GM21723 (cell line): ENCODE measurements around the gene DHX57.
"Not testable (repeated sequence)": the region's sequence is repeated elsewhere in the genome, so short reads cannot be mapped to it uniquely, and the experiment has no call there.

Experiments
- ATAC-seq: cut with Tn5 transposase; IDR thresholded peaks from one replicate; pipeline ENCODE4 v1.9.1; 2021; ENCODE audit warnings: mild to moderate bottlenecking, moderate library complexity; ENCODE audit not compliant: unreplicated experiment

DHX57 gene

GRCh38 chr2:38797953-38798352, 77.8 kb downstream of the DHX57 start:
- ATAC-seq = no peak

- no peak for ATAC-seq
Observed at GRCh38 chr2:38797250-38797676, 78.5 kb downstream of the DHX57 start.

GRCh38 chr2:38795016-38795415, 80.7 kb downstream of the DHX57 start:
- not testable (repeated sequence) for ATAC-seq

- ATAC-seq = no peak
Observed at GRCh38 chr2:38794235-38794946, 81.3 kb downstream of the DHX57 start.

- ATAC-seq = no peak
Observed at GRCh38 chr2:38793511-38793910, 82.2 kb downstream of the DHX57 start.

GRCh38 chr2:38792751-38793150, 83.0 kb downstream of the DHX57 start:
- no peak for ATAC-seq

GRCh38 chr2:38792321-38792720, 83.4 kb downstream of the DHX57 start:
- ATAC-seq = not testable (repeated sequence)

- no peak for ATAC-seq
Observed at GRCh38 chr2:38791744-38792143, 84.0 kb downstream of the DHX57 start.

- no peak for ATAC-seq
Observed at GRCh38 chr2:38789691-38790090, 86.0 kb downstream of the DHX57 start.

GRCh38 chr2:38788306-38788705, 87.4 kb downstream of the DHX57 start:
- ATAC-seq = no peak

- no peak for ATAC-seq
Observed at GRCh38 chr2:38783586-38783985, 92.1 kb downstream of the DHX57 start.

- no peak for ATAC-seq
Observed at GRCh38 chr2:38778687-38779082, 97.0 kb downstream of the DHX57 start.

GRCh38 chr2:38776531-38776930, 99.2 kb downstream of the DHX57 start:
- no peak for ATAC-seq

- ATAC-seq = no peak
Observed at GRCh38 chr2:38775921-38776225, 99.9 kb downstream of the DHX57 start.

GRCh38 chr2:38775097-38775920, 100.4 kb downstream of the DHX57 start:
- ATAC-seq = no peak

- no peak for ATAC-seq
Observed at GRCh38 chr2:38771632-38772031, 104.1 kb downstream of the DHX57 start.

- no peak for ATAC-seq
Observed at GRCh38 chr2:38765551-38765950, 110.2 kb downstream of the DHX57 start.

- no peak for ATAC-seq
Observed at GRCh38 chr2:38765149-38765548, 110.6 kb downstream of the DHX57 start.

- ATAC-seq = no peak
Observed at GRCh38 chr2:38763728-38764127, 112.0 kb downstream of the DHX57 start.

- ATAC-seq = no peak
Observed at GRCh38 chr2:38763228-38763627, 112.5 kb downstream of the DHX57 start.

GRCh38 chr2:38755891-38756290, 119.8 kb downstream of the DHX57 start:
- not testable (repeated sequence) for ATAC-seq

GRCh38 chr2:38754506-38754905, 121.2 kb downstream of the DHX57 start:
- no peak for ATAC-seq
